GM06990 (cell line): ENCODE results near the gene KCNB1.

ENCODE experiments used
- DNase-seq: peaks from one replicate; pipeline ENCODE4 v3.0.0-alpha.2; 2011; ENCODE audit not compliant: insufficient read length; ENCODE audit errors: extremely low read depth
- H3K27me3 ChIP-seq: replicated peaks from 2 replicates; pipeline ENCODE4 v1.6.0; 2011; ENCODE audit warnings: low read length; ENCODE audit not compliant: control insufficient read depth, insufficient read depth
- H3K36me3 ChIP-seq: 2 replicates; pipeline ENCODE4 v1.5.1; 2011; ENCODE audit warnings: low read length; ENCODE audit not compliant: control insufficient read depth, insufficient read depth
- H3K4me3 ChIP-seq: replicated peaks from 2 replicates; pipeline ENCODE4 v1.5.1; 2011; ENCODE audit warnings: low read depth, mild to moderate bottlenecking, control low read depth, low read length
- CTCF ChIP-seq: IDR thresholded peaks from 2 replicates; pipeline ENCODE4 v1.5.1; 2011; ENCODE audit warnings: low read length, control low read depth, mild to moderate bottlenecking, inconsistent platforms; ENCODE audit not compliant: insufficient read depth, poor library complexity, severe bottlenecking

Gene KCNB1

GRCh38 chr20:49398401-49399144, 83.9 kb downstream of the KCNB1 start:
- H3K27me3 ChIP-seq, result no peaks in the 10 kb centered on the region; the same call in 1 of the 2 replicates
- TF ChIP-seq CTCF, result no peak
- H3K4me3 ChIP-seq, result no peak overlapping the region
- H3K36me3 ChIP-seq, result no peaks in the 10 kb centered on the region
- DNase-seq, result no peak

- no peak for DNase-seq
- H3K4me3 ChIP-seq, result no peak overlapping the region
- H3K36me3 ChIP-seq, result no peaks in the 10 kb centered on the region
- H3K27me3 ChIP-seq, result peaks cover 1% of the 10 kb centered on the region; the same call in 1 of the 2 replicates
- TF ChIP-seq CTCF, result no peak
These were observed 84.9 kb downstream of the KCNB1 start for GRCh38 chr20:49397525-49397924.

DNA sequence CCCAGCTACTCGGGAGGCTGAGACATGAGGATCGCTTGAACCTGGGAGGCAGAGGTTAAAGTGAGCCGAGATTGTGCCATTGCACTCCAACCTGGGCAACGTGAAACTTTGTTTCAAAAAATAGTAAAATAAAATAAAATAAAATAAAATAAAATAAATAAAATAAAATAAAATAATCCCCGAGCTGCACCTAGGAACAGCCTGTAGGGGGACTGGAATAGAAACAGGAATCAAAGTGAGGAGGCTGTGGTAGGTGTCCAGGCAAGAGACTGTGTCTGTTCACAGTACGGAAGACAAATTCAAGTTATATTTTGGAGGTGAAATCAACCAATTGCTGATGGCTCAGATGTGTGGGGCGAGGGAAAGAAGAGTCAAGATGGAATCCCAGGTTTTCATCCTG, 86.2 kb downstream of the KCNB1 start:
- Histone ChIP-seq H3K27me3 (peaks cover 1% of the 10 kb centered on the region; the same call in 1 of the 2 replicates), H3K4me3 (no peak overlapping the region), H3K36me3 (no peaks in the 10 kb centered on the region)
- DNase-seq, result no peak
- no peak for TF ChIP-seq CTCF

- no peak for DNase-seq
These were observed 86.8 kb downstream of the KCNB1 start for GRCh38 chr20:49395659-49396058.

DNA sequence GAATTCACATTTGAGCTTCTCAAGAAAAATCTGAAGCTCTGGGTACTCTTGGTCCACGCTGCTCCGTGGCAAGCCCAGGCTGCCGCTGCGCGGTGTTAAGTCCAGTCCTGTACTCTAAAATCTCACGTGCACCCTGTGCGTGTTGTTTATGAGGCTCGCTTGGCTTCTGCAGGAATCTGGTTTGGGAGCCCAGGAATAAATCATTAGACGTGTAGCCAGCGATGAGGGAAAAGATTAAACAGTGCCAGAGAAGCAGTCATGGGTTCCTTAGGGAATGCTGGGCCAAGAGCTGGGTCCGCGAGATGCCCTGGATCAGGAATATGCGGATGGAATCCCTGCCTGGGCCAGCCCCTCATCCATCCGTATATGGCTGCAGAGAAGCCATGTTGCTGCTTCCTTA, 87.3 kb downstream of the KCNB1 start:
- DNase-seq, result no peak
- no peak overlapping the region for H3K4me3 ChIP-seq
- H3K36me3 ChIP-seq, result no peaks in the 10 kb centered on the region
- no peak for TF ChIP-seq CTCF
- H3K27me3 ChIP-seq, result peaks cover 1% of the 10 kb centered on the region; the same call in 1 of the 2 replicates

More at GRCh38 chr20:49395659-49396058, 86.8 kb downstream of the KCNB1 start:
- peaks cover 1% of the 10 kb centered on the region; the same call in 1 of the 2 replicates for H3K27me3 ChIP-seq
- TF ChIP-seq CTCF, result no peak
- no peaks in the 10 kb centered on the region for H3K36me3 ChIP-seq
- no peak overlapping the region for H3K4me3 ChIP-seq

DNA sequence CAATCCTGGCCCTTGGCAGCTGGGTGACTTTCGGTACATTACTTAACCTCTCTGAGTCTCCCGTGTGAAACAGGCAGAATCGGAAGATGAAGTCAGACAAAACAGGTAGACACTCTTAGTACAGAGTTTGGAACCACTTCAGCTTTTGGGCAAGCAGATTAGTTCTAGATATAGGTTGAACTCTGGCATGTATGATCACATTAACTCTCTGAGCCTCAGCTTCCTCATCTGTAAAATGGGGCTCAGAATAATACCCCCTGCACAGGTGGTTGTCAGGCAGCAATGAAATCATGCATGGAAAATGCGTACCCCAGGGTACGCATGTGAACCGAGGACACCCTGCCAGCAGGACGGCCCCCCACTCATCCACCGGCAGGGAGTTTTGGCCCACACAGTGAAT, 87.7 kb downstream of the KCNB1 start:
- no peak for TF ChIP-seq CTCF
- peaks cover 1% of the 10 kb centered on the region; the same call in 1 of the 2 replicates for H3K27me3 ChIP-seq

More for the DNA sequence above, 87.7 kb downstream of the KCNB1 start:
- Histone ChIP-seq H3K4me3 (no peak overlapping the region), H3K36me3 (no peaks in the 10 kb centered on the region)
- no peak for DNase-seq
